Activated naive CD4-positive, alpha-beta T cell treated with Interleukin-2 at 50 U/mL for 16 hours (primary cell): ENCODE data around the gene KCNMA1.
"Not testable (repeated sequence)": the region's sequence is repeated elsewhere in the genome, so short reads cannot be mapped to it uniquely, and the experiment has no call there.

ENCODE experiments used
- DNase-seq: peaks from one replicate; pipeline ENCODE4 v3.0.0-alpha.2; 2020

KCNMA1 gene

GRCh38 chr10:77410523-77410922 lies 227.1 kb downstream of the KCNMA1 start:
- DNase-seq = no peak

DNA sequence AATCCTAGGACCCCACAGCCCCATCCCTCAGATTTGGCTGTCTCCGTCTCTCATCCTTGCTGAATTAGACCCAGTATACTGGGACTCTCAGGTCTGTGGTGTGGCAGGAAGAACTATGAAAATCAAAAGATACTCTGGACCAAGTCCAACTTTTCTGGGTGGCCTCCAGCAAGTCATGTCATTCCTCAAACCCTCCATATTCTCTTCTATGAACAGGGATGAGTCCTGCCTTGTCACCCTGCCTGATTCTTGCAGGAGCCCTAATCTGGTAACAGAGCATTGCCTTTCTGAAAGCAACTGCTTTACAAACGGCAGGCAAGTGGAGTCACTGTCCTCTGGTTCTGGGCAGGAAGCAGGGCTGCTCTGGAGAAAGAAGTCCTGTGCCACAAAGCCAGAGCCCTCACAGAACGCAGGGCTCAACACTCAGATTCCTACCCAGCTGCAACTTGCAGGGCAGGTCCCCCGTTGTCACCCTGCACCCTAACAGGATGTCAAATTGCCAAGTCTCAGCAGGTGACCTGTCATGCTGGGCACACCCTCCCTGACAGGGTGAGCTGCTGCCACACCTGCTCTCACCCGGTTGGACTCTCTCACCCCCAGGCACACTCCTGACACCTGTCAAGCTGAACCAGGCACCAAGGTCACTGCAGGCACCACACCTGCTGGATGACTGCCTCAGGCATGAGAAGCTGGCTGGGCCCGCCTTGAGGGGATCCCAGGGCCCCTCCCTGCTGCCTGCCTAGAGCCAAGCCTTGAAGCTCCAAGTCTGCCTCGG lies 227.7 kb downstream of the KCNMA1 start:
- DNase-seq = no peak

GRCh38 chr10:77408259-77408658 lies 229.3 kb downstream of the KCNMA1 start:
- no peak for DNase-seq

GRCh38 chr10:77406764-77407430 lies 230.7 kb downstream of the KCNMA1 start:
- no peak for DNase-seq

- no peak for DNase-seq
Measured at GRCh38 chr10:77405771-77406241, 231.8 kb downstream of the KCNMA1 start.

DNA sequence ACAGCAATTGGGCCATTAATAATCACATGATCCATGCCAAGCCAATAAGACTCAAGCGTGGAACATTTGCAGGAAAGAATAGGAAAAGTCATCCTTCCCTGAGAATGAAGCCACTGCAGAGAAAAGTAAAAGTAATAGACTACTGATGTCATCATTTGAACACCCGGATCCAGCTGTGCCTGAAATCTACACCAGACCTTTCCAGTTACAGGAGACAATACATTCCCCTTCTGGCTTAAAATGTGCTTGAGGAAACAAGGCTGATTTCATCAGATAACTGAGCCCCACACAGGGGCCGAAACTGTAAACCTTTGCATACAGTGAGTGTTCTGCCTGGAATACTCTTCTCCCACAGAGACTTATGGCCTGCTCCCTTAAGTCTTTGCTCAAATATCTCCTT lies 232.8 kb downstream of the KCNMA1 start:
- DNase-seq = no peak

DNA sequence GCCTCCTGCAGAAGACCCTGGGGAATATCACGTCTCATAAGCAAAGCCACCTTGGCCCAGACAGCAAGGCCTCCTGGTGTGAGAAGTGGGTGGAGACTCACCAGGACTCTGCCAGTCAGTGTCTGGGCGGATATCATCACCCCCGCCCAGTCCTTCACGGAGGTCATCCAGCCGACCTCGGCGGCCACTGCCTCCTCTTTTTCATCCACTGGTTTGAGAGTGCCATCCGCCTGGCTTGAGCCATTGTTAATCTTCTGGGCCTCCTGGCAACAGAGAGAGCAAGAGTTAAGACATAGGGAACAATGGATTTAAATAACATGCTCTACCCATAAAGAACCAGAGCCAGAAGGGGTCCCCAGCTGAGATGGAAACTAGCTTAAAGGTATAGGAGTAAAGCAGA lies 233.8 kb downstream of the KCNMA1 start:
- DNase-seq = no peak

- no peak for DNase-seq
Measured at GRCh38 chr10:77401683-77402082, 235.9 kb downstream of the KCNMA1 start.

DNA sequence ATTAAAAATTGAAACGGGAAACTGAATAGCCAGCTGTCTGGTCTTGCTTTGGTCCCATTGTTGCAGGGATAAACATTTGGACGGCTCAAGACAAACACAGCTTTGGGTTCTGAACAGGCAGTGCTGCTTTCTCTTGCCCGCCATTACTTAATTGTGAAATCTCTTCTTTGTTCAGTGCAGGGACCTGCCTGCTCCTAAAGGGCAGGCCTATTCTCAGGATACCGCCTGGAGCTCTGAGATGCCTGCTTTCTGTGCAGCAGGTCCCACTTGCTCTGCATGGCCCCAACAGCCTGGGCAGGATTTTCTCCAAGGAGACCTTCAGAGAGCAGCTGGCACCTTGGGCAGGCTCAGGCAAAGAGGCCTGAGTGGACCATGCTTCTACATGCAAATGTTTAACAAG lies 237.6 kb downstream of the KCNMA1 start:
- no peak for DNase-seq

DNA sequence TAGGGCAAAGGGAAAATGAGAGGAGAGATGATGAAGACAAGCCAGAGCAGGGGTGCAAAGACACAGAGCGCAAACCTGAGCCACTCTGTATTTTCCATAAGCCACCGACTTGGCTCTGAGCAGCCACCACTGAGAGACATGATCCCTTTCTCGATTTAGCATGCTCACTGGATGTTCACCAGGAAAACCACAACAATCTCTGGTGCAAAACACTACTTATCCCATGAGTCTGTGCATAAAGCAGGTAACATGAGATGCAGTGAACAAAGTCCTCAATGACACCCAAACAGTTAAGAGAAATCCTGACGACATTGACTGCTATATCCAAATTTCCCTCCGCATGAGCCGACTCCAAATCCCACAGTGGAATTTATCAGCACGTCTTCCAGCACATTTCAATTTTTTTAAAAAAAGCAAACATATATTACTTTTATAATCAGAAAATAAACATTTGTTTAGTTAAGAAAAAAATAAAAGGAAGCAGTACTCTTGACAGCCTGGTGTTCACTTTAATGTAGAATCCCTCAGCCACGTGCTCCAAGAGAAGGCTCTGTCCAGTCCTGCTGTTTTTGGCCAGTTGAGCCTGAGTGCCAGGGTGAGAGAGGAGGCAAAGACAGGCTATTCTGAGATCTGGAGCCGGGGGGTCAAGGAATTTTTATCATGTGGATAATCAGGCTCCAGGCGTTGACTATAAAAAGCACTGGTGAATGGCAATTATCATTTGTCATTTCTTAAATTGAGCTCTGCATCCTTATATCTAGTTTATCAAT lies 238.4 kb downstream of the KCNMA1 start:
- DNase-seq = no peak

DNA sequence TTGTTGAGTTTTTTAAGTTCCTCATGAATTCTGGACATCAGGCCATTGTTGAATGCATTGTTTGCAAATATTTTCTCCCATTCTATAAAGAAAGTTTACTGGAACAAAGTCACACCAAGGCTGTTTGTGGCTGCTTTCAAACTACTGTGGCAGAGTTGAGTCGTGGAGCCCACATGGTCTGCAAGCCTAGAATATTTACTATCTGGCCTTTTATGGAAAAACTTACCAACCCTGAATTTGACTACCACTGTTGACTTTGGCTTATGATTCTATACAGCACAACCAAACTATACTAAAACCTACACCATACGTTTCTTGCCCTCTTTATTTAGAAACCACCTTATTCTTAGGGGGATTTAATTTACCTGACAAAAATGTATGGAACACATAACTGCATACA lies 239.1 kb downstream of the KCNMA1 start:
- DNase-seq = no peak

- DNase-seq = no peak
Measured at GRCh38 chr10:77397103-77397502, 240.5 kb downstream of the KCNMA1 start.

- no peak for DNase-seq
Measured at GRCh38 chr10:77396290-77396689, 241.3 kb downstream of the KCNMA1 start.

- DNase-seq = no peak
Measured at GRCh38 chr10:77393821-77394501, 243.6 kb downstream of the KCNMA1 start.

GRCh38 chr10:77393411-77393810 lies 244.2 kb downstream of the KCNMA1 start:
- no peak for DNase-seq

GRCh38 chr10:77392851-77393250 lies 244.8 kb downstream of the KCNMA1 start:
- DNase-seq = no peak

DNA sequence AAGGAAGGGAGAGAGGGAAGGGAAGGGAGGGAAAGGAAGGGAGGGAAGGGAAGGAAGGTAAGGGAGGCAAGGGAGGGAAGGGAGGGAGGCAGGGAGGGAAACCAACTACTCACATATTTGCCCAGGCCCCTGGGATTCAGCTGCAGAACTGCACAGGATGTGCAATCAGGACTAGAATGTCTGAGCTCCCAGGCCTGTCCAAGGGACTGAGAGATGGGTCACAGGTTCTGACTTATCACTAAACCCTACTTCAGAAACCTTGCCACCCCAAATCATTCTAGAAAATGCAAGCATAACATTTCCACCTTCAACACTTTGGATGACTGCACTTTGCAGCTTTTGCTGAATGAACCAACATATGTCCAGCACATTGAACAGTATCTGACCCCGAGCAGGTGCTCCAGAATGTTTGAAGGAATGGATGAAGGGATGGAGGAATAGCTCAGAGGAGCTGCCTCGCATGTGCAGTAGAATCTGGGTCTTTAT lies 245.3 kb downstream of the KCNMA1 start:
- no peak for DNase-seq

DNA sequence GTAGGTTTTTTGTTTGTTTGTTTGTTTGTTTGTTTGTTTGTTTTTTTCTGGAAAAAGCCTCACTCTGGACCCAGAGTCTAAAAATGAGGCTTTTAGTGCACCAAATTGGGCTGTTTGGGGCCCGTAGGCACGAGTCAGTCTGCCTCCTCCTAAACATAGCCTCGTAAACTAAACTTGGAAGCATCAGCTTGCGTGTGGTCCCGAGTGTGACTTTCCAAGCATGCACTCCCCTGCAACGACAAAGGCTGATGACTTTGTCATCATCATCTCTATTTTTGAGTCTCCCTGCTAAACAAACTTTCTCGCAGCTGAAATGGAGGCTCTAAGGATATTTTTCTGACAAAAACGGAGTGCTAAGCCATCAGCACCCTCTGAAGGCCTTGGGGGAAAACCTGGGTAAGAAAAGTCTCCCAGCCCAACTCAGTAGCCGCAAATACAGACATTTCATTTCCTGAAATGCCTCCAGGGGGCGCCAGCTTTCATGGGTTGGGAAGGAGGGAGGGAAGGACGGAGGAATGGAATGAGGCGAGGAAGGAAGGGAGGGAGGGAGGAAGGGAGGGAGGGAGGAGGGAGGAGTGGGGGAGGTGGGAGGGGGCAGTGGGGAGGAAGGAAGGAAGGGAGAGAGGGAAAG lies 245.9 kb downstream of the KCNMA1 start:
- no peak for DNase-seq

DNA sequence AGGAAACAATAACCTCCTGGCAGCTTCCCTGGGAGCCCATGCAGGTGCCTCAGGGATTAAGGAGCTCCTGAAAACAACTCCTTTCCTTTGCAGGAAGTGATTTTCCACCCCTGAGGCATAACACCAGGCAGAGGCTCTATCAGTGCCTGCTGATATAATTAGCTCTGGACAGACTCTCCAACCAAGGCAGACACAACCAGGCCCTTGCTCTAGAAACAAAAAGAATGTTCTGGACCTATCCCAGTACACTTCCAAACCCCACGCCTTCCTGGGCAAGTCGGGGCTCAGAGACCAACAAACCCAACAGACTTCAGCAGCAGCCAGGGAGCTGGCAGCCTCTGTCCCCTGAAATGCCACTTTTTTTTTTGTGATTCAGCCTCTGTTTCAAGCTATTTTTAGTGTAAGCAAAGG lies 247.1 kb downstream of the KCNMA1 start:
- DNase-seq = no peak

GRCh38 chr10:77388571-77389100 lies 249.0 kb downstream of the KCNMA1 start:
- DNase-seq = no peak

DNA sequence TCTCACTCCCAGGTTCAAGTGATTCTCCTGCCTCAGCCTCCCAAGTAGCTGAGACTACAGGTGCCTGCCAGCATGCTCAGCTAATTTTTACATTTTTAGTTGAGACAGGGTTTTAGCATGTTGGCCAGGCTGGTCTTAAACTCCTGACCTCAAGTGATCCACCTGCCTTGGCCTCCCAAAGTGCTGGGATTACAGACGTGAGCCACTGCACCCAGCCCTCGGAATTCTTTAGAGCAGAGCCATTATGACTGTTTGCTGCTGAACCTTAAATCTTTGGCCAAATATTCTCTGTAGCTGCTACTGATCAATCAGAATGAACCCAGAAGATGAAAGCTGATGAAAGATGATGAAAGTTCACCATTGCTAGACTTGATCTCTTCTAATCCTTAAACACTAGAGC lies 249.9 kb downstream of the KCNMA1 start:
- not testable (repeated sequence) for DNase-seq

DNA sequence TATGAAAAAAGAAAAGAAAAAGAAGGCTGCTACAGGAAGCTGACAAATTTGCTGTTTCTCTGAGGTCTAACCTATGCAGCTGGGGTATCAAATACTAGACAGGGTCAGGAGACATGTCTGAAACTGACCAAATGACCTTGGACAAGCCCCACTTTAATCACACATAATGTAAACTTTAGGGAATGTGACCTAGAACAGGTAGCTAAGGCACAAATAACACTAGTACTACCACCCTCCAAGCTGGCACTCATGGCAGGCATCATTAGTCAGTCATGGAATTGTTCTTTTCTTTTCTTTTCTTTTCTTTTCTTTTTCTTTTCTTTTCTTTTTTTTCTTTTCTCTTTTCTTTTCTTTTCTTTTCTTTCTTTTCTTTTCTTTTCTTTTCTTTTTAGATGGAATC lies 250.4 kb downstream of the KCNMA1 start:
- DNase-seq = no peak
